HG02938 (cell line): Measurements from ENCODE around the gene LSM11.
"Not testable (repeated sequence)": the region's sequence is repeated elsewhere in the genome, so short reads cannot be mapped to it uniquely, and the experiment has no call there.

Experiments
- ATAC-seq: cut with Tn5 transposase; IDR thresholded peaks from one replicate; pipeline ENCODE4 v1.9.1; 2021; ENCODE audit warnings: mild to moderate bottlenecking, moderate library complexity; ENCODE audit not compliant: unreplicated experiment

Gene LSM11

DNA sequence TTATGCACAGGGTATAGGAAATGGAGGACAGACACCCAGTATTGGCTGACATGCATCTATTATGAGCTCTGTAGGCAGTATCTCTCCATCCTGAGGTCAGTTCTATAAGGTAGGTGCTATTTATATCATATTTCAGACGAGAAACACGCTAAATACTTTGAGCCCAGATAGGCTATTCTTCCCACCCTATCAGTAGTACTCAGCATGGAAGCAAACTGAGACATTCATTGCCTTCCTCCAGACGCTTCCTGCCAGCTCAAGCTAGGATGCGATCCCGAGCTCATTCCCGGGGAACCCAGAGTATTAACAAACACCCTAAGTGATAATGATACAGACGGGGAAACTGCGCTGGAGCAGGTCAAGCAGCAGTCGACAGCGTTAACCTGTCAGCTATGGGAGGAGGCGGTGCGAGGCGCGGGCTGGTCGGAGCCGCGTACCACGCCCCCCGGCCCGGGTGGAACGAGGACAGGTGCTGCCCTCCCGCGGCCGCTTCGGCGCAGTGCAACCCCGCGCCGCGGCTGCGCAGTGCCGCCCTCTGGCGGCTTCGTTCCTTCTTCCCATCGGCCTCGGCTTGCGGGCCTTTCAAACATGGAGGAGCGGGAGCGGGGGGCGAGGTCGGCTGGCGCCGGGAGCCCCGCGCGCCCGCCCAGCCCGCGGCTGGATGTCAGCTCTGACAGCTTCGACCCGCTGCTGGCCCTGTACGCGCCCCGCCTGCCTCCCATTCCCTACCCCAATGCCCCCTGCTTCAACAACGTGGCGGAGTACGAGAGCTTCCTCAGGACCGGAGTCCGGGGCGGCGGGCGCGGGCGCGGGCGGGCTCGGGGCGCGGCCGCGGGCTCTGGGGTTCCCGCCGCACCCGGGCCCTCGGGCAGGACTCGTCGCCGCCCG is at the start of gene LSM11:
TSS of gene LSM11 (plus strand) at position 550 of the 888 bp plus-strand sequence. CDS start at position 589, 39 bp downstream.
- peak; percentile 86 for ATAC-seq

DNA sequence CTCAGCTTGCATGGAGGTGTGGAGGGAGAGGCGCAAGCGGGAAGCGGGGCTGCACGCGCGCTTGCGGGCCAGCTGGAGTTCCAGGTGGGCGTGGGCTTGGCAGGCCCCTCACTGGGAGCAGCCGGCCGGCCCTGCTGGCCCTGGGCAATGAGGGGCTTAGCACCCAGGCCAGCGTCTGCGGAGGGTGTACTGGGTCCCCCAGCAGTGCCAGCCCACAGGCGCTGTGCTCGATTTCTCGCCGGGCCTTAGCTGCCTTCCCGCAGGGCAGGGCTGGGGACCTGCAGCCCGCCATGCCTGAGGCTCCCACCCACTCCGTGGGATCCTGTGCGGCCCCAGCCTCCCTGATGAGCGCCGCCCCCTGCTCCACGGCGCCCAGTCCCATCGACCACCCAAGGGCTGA is 49.7 kb upstream of the LSM11 start:
- ATAC-seq, result not testable (repeated sequence)

DNA sequence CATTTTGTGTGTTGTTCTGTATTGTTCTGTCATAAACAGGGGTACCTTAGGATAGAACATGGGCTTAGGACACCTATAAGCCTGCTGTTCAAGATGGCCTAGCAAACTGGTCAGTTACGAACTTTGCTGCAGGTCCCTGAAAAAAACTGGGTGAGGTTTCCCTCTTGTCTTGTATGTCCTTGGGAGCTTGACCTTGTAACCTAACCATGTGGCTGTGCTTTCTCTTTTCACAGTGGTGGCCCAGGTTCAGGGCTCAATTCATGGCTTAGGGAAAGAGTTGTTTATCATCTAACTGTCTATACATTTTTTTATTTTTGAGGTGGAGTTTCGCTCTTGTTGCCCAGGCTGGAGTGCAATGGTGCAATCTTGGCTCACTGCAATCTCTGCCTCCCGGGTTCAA is 47.4 kb upstream of the LSM11 start:
- not testable (repeated sequence) for ATAC-seq

DNA sequence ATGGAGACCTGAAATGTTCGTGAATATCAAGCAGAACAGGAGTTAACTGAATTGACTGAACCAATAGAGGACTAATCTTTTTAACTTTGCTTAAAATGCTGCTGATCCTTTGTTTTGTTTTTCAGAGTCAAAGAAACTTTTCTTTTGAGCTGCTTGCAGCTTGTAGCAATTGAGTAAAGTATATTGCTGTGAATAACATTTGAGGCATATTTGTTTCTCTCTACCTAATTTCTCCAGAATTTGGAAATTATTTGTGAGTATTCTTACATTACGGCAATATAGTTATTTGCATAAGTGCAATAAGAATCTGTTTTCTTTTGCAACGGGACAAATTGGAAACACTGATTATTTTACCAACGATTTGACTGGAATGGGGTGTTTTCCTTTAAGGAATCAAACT is 44.8 kb upstream of the LSM11 start:
- ATAC-seq, result not testable (repeated sequence)

DNA sequence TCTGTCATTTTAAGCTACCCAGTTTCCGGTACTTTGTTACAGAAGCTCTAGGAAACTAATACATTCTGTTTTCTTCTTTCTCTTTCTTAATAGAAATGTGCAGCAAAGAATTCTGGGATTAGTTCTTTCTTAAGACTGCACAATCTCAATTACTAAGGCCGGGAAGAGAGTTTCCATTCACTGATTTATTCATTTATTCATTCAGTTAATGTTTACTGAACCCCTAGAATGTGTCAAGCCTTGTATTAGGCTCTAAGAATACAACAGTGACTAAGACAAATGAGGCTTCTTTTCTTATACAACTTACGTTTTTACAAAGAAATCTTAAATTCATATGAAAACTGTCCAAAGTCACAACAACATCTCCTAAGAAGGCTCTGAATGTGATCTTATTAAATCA is 39.8 kb upstream of the LSM11 start:
- no peak for ATAC-seq

DNA sequence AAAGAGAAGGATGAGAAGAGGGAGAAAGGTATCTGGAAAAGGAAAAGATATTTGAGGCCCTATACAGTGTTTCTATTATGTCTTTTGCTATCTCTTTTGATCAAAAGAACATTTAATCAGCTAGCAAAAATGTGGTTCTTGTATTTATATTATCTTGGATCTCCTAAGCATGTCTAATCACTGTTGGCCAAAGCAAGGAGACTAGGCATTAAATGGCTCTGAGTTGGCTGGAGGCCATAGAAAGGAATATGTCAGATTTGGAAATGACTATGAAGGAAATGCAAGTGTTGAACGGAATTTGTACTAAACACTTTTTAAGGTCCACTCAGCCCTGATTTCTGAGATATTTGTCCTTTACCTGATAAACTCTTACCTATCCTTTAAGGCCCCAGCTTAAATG is 34.6 kb upstream of the LSM11 start:
- no peak for ATAC-seq

DNA sequence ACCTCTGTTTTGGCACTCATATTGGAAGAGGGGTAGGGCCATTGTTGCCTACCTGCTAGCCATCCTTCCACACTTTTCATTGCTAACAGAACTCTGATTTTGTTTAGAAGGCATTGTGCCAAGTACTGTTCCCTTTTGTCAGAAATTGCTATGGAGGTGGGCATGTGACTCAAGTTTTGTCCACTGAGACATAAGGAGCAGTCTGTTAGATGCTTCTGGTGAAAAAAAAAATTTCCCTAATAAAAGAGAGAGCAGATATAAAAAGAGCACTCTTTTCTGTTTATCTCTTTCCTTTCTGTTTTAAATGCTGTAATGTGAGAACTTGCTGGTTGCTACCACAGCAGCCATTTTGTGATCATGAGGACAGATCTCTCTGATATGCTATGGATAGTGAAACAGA is 34.2 kb upstream of the LSM11 start:
- ATAC-seq, result no peak

DNA sequence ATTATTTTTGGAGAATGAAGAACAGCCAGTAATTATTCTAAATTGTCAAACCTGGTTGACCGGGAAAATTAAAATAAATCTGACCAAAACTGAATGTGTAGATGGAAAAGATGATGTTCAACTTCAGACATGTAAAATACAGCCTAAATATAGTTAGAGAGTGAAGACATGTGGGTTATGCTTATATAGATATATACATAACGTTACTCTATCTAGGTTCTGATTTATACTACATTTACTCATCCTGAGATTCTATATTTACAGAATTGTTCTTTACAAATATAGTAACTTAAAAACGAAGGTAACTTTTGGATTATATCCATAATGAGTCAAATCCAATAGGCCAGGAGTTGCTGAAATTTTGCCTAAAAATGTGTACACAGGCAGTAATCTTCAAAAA is 33.1 kb upstream of the LSM11 start:
- ATAC-seq, result no peak

DNA sequence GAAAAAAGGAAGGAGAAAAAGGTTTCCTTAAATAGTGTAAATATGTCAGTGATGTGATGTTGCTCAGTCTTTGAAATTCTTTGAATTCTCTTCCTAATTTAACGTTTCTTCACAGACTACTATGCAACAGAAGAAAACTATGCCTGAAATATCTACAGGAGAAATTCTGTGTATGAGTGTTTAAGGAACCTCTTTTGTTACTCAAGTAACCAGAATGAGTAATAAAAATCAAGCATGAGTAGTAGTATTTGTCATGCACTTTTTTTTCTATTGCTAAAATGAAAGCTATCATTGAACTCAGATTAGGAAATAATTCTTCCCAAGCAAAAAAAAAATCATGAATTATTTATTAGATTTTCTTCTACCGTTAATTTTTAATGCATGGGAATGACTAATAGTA is 32.6 kb upstream of the LSM11 start:
- no peak for ATAC-seq

DNA sequence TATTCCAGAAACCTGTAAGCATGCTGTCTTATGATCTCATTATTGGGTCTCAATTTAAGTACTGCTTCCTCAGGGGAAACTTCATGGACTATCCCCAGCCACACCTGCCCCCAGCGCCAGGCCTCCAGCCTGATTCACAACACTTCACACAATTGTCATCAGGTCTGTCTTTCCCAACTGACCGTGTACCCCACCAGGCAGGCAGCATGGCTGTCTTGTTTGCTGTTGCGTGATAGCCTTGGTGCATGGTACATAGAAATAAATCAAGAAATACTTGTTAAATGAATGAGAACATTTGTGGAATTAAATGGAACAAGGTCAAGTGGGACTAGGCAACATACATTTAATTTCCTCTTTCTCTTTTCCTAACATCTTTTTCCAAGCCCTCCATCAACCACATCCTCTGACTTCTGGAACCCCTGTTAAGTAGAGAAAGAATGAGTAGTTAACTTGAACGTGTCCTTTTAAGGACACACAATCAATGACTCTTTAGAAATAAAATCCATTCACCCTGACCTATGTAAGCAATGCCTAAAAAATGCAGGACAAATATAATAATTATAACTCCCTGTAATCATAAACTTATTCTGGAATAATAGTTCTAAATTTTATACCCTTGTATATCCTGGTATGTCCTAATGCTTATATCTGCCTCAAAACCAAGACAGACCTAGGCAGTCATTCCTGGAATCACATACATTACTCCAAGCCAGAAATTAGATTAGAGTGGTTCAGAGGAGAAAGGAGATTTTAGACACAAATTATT is 29.5 kb upstream of the LSM11 start:
- ATAC-seq, result no peak

DNA sequence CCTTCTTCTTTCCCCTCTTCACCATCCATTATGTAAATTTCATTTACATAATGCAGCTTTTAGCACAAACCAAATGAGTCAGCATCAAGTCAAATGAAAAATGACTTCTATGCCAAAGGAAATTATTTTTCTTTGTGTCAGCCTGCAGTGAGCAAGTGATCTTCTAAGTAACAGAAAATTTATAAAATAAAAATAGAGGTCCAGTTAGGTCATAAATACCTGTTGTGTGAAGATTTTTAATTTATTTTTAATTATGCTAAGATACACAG is 29.0 kb upstream of the LSM11 start:
- no peak for ATAC-seq

DNA sequence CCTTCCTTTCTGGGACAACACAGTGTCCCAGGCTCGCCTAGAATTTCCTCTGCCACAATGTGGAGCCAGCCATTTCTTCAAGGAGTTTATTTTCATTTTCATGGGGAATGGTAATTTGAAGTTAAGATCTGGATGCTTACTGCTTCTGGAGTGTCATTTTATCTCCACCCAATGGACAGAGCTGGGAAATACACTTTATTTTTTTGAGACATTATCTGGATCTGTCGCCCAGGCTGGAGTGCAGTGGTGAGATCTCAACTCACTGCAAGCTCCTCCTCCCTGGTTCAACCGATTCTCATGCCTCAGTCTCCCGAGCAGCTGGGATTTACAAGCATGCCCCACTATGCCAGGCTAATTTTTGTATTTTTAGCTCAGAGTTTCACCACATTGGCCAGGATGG is 25.0 kb upstream of the LSM11 start:
- ATAC-seq, result peak; percentile 54

DNA sequence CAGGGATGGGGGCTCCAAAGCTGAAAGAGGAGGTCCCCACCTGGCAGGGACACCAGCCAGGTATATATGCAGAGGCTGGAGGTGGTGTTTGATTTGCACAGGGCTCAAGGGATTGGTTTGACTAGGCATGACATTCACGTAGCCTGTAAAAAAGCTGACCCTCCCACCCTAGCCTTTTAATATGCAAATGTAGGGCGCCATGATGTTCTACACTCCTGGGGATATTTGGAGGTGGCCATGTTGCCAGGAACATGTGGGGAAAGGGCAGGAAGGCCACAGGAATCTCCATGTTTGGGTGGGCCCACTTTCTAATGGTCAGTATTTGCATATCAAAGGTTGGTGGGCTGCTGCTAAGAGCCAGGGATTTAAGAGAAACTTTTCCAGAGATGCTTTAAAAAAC is 24.3 kb upstream of the LSM11 start:
- ATAC-seq, result no peak

DNA sequence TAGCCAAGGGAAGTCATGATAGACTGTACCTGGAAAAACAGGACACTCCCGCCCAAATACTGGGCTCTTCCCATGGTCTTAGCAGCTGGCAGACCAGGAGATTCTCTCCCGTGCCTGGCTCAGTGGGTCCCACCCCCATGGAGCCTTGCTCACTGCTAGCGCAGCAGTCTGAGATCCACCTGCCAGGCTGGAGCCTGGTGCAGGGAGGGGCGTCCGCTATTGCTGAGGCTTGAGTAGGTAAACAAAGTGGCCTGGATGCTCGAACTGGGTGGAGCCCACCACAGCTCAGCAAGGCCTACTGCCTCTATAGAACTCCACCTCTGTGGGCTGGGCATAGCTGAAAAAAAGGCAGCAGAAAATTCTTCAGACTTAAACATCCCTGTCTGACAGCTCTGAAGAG is 22.4 kb upstream of the LSM11 start:
- ATAC-seq, result no peak

DNA sequence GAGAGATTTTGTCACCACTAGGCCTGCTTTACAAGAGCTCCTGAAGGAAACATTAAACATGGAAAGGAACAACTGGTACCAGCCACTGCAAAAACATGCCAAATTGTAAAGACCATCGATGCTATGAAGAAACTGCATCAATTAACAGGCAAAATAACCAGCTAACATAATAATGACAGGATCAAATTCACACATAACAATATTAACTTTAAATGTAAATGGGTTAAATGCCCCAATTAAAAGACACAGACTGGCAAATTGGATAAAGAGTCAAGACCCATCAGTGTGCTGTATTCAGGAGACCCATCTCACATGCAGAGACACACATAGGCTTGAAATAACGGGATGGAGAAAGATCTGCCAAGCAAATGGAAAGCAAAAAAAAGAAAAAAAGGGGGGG is 20.6 kb upstream of the LSM11 start:
- ATAC-seq, result not testable (repeated sequence)

DNA sequence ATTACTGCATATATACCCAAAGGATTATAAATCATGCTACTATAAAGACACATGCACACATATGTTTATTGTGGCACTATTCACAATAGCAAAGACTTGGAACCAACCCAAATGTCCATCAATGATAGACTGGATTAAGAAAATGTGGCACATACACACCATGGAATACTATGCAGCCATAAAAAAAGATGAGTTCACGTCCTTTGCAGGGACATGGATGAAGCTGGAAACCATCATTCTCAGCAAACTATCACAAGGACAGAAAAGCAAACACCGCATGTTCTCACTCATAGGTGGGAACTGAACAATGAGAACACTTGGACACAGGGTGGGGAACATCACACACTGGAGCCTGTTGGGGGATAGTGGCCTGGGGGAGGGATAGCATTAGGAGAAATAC is 16.9 kb upstream of the LSM11 start:
- ATAC-seq, result not testable (repeated sequence)

DNA sequence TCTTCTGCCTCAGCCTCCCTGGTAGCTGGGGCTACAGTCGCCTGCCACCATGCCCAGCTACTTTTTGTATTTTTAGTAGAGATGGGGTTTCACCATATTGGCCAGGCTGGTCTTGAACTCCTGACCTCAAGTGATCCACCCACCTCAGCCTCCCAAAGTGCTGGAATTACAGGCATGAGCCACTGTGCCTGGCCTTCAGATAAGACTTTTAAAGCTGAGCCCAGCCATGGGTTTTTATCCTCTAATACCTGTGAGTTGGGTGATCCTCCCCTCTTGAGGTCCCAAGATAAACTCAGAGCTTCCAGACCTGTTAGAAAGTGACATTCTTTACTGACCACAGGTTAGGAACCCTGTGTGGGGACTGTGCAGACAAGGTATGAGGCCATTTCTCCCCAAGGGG is 15.7 kb upstream of the LSM11 start:
- not testable (repeated sequence) for ATAC-seq

DNA sequence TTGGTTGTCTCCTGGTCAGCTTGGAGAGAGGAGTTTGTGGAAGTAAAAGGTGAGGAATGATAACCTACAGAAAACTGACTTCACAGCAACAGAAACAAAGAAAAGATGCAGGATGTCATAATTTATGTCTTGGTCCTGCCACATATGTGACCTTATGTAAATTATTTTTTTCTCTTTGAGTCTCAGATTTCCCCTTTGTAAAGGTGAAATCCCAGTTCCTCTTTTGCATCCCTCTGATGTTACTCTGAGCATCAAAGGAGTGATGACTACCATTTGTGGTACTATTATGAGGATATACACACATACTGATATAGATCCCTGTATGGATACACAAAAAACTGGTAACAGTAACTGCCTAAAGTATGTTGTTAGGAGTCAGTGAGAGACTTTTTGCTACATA is 13.7 kb upstream of the LSM11 start:
- ATAC-seq, result peak; percentile 75

DNA sequence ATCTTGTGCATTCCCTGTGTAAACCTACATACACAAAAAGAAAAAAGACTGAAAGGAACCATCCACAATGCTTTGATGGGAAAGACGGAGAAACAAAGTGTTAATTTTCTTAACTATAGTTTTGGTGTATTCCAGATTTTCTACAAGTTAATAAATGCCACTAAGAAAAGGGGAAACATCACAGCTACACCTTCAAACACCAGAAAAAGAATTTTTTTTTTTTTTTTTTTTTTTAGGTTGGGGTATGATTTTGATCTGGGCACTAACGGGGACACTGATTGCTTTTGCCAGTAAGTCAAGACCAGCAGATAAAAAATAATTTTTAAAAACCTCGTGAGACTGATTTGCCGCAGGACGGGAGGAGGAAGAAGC is 12.6 kb upstream of the LSM11 start:
- ATAC-seq, result no peak

DNA sequence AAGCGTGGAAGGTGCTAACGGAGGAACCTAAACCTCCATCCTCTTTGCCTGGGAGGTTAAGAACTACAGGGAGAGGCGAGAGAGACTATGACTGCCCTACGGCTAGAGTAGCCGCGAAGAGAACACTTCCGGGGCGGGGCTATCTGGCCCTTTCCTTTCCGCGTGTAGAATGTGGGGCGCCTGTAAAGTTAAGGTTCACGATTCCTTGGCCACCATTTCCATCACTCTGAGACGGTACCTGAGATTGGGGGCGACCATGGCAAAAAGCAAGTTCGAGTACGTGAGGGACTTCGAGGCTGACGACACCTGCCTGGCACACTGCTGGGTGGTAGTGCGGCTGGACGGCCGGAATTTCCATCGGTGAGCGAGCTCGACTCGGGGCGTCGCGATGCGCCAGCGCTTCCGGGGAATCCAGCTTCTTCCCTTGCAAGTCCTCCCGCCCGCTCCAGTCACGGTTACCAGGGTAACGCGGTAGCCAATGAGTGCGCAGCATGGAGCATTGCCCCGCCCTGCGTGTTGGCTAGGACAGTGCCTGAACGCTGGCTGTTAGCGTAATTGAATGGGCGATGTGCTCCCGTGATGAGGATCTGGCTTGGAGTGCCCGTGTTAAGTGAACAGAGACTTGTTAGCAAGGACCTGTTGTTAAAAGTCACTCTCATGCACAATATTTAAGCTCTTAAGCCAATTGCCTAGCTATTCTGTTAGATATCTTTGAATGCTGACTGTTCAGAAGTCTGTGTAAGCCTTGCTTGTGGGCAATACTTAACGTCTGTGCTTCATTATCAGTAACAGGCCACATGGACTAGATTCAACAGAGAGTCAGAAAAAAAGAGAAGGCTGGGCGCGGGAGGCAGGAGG is 12.0 kb upstream of the LSM11 start, which contains the start of gene THG1L:
TSS of gene THG1L (plus strand) at position 149 of the 858 bp plus-strand sequence. CDS start at position 170, 21 bp downstream.
- peak; percentile 90 for ATAC-seq

DNA sequence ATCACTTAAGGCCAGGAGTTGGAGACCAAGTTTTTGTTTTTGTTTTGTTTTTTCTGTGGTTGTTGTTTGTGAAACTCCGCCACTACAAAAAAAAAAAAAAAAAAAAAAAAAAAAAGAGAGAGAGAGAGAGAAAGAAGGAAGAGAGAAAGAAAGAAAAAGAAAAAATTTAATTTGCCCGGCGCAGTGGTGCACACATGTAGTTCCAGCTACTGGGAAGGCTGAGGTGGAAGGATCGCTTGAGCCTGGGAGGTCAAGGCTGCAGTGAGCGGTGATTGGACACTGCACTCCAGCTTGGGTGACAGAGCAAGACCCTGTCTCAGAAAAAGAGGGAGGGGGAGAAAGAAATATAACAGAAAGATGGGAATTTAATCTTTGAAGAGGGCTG is 11.4 kb upstream of the LSM11 start:
- no peak for ATAC-seq
